GM12873 (cell line): ENCODE data around the gene C20orf202.

Experiments used
- CTCF ChIP-seq: IDR thresholded peaks from 2 replicates; pipeline ENCODE4 v1.5.1; 2012; ENCODE audit warnings: low read depth, mild to moderate bottlenecking, moderate library complexity, low read length, control low read depth; ENCODE audit not compliant: insufficient read depth; ENCODE audit errors: missing control alignments

Gene C20orf202

GRCh38 chr20:1173698-1174097 is 29.6 kb upstream of the C20orf202 start:
- no peak for TF ChIP-seq CTCF

- no peak for TF ChIP-seq CTCF
These were observed 28.5 kb upstream of the C20orf202 start for GRCh38 chr20:1174787-1175186.

GRCh38 chr20:1177680-1178079 is 25.6 kb upstream of the C20orf202 start:
- TF ChIP-seq CTCF = no peak

- no peak for TF ChIP-seq CTCF
These were observed 25.2 kb upstream of the C20orf202 start for GRCh38 chr20:1178103-1178502.

GRCh38 chr20:1178623-1179022 is 24.6 kb upstream of the C20orf202 start:
- TF ChIP-seq CTCF = no peak

GRCh38 chr20:1180949-1181348 is 22.3 kb upstream of the C20orf202 start:
- TF ChIP-seq CTCF = no peak

GRCh38 chr20:1182106-1182505 is 21.1 kb upstream of the C20orf202 start:
- no peak for TF ChIP-seq CTCF
